DMS 273 (cell line): ENCODE measurements around the gene POLR1A.

Source experiments
- DNase-seq: peaks from one replicate; lab custom pipeline; 2025; ENCODE audit not compliant: unreplicated experiment; lab: John Stamatoyannopoulos, UW

POLR1A gene

GRCh38 chr2:86023366-86023712 is 82.3 kb downstream of the POLR1A start:
- no peak for DNase-seq

GRCh38 chr2:86022661-86023365 is 82.9 kb downstream of the POLR1A start:
- no peak for DNase-seq

- no peak for DNase-seq
Observed at GRCh38 chr2:86021396-86022378, 84.0 kb downstream of the POLR1A start.

GRCh38 chr2:86020984-86021383 is 84.7 kb downstream of the POLR1A start:
- DNase-seq: peak; percentile 72

GRCh38 chr2:86019121-86019520 is 86.6 kb downstream of the POLR1A start:
- DNase-seq: no peak

- peak; percentile 74 for DNase-seq
Observed at GRCh38 chr2:86017901-86018896, 87.5 kb downstream of the POLR1A start.

- DNase-seq: no peak
Observed at GRCh38 chr2:86016581-86016980, 89.1 kb downstream of the POLR1A start.

- DNase-seq: no peak
Observed at GRCh38 chr2:86015699-86016098, 90.0 kb downstream of the POLR1A start.

GRCh38 chr2:86015006-86015405 is 90.7 kb downstream of the POLR1A start:
- DNase-seq: peak; percentile 48

- no peak for DNase-seq
Observed at GRCh38 chr2:86014493-86014892, 91.2 kb downstream of the POLR1A start.

GRCh38 chr2:86012007-86012712 is 93.5 kb downstream of the POLR1A start:
- DNase-seq: no peak

- DNase-seq: no peak
Observed at GRCh38 chr2:86011449-86011941, 94.2 kb downstream of the POLR1A start.

- DNase-seq: no peak
Observed at GRCh38 chr2:86010083-86010482, 95.6 kb downstream of the POLR1A start.

- no peak for DNase-seq
Observed at GRCh38 chr2:86006524-86006923, 99.2 kb downstream of the POLR1A start.

GRCh38 chr2:86003967-86004366 is 101.7 kb downstream of the POLR1A start:
- DNase-seq: peak; percentile 21

GRCh38 chr2:86003104-86003503 is 102.6 kb downstream of the POLR1A start:
- no peak for DNase-seq

GRCh38 chr2:86002375-86002774 is 103.3 kb downstream of the POLR1A start:
- no peak for DNase-seq

GRCh38 chr2:86001326-86001725 is 104.4 kb downstream of the POLR1A start:
- DNase-seq: no peak

GRCh38 chr2:86000938-86001312 is 104.8 kb downstream of the POLR1A start:
- peak; percentile 49 for DNase-seq
